T-helper 2 cell (primary cell): ENCODE measurements around the gene SEC11A.

Experiments
- DNase-seq, 5 experiments: peaks; one replicate each; pipeline versions ENCODE4 v3.0.0 to v3.0.0-alpha.2; 2012 to 2022

SEC11A gene

DNA sequence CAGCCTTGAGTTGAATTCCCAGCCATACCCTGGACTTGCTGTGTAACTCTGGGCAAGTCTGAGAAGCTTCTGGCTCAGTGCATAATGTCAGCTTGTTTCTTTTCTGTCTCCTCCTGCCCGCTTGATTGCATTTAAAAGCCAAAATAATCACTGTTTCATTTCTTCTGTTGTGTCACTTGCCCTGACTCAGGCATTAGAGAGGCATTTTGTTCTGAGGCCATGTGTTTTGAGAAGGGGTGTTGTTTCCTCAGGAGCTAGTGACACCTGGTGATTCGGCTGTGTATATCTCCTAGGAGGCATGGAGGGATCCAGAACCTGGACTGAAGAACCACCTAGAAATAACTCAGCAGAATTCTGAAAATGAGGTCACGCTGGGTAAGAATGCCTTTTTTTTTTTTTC is 77.8 kb downstream of the SEC11A start:
- peak in 1 of 5 experiments; percentile 28 for DNase-seq

DNA sequence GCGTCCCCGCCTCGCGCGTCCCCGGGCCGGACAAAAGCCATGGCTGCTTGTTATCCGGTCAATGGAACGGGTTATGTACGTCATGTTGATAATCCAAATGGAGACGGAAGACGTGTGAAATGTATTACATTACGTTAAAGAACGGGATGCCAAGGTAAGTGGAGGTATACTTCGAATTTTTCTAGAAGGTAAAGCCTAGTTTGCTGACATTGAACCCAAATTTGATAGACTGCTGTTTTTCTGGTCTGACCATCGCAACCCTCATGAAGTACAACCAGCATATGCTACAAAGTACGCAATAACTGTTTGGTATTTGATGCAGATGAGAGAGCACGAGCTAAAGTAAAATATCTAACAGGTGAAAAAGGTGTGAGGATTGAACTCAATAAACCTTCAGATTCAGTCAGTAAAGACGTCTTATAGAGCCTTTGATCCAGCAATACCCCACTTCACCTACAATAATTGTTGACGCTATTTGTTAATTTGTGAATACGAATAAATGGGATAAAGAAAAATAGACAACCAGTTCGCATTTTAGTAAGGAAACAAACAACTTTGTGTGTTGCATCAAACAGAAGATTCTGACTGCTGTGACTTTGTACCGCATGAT is 81.6 kb downstream of the SEC11A start:
- no peak for DNase-seq

DNA sequence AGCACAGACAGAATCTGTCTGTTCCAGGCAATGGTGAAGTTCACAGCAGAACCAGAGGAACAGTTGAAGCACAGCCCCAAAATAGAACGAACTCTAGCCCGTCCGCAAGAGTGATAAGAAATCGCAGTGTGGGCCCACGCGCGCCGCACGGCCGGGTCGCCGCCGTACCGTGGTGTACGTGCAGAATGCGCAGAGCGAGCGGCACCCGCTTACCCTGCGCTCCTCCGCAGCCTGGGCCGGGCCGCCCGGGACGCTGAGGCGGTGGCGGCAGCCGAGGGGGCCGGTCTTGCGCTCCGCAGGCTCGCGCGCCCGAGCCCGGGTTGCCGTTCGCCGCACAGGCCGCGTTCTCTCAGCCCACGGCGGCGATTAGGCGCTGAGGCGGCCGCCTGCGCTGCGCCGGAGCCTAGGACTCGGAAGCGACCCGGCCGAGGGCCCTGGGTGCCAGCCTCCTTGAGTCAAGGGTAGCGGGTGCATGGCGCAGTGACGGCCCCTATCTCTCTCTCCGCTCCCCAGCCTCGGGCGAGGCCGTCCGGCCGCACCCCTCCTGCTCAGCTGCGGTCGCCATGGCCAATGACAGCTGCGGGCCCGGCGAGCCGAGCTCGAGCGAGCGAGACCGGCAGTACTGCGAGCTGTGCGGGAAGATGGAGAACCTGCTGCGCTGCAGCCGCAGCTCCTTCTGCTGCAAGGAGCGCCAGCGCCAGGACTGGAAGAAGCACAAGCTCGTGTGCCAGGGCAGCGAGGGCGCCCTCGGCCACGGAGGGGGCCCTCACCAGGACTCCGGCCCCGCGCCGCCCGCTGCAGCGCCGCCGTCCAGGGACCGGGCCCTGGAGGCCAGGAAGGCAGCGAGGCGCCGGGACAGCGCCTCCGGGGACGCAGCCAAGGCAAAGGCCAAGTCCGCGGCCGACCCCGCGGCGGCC is 82.4 kb downstream of the SEC11A start:
- peak; percentile 34 to 78 (median 54) for DNase-seq

DNA sequence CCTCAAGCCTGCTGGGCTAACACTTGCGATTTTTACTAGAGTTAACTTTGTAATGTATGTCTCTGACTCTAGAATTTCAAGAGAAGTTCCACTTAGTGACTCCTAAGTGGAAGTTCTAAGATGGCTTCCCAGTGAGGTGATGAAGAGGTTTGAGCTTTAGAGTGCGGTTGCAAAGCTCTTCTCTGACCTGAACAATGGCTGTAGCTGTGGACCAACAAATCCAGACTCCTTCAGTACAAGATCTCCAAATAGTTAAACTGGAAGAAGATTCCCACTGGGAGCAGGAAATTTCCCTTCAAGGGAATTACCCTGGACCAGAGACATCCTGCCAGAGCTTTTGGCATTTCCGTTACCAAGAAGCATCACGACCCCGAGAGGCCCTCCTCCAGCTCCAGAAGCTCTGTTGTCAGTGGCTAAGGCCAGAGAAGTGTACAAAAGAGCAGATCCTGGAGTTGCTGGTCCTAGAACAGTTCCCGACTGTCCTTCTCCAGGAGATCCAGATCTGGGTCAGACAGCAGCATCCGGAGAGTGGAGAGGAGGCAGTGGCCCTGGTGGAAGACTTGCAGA is 84.2 kb downstream of the SEC11A start:
- peak in 1 of 5 experiments; percentile 27 for DNase-seq

DNA sequence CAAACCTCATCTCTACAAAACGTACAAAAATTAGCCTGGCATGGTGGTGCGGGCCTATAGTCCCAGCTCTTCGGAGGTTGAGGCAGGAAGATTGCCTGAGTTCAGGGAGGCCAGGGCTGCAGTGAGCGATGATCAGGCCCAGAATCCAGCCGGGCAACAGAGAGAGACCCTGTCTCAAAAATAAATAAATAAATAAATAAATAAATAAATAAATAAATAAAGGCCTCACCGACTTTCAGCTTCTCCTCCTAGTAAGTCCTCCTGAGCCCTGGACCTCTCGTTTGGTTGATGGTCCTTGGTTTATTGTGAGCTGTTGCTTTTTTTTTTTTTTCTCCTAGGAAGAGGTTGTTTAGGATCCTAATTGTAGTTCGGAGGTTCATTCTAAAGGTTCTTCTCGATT is 86.9 kb downstream of the SEC11A start:
- no peak for DNase-seq

DNA sequence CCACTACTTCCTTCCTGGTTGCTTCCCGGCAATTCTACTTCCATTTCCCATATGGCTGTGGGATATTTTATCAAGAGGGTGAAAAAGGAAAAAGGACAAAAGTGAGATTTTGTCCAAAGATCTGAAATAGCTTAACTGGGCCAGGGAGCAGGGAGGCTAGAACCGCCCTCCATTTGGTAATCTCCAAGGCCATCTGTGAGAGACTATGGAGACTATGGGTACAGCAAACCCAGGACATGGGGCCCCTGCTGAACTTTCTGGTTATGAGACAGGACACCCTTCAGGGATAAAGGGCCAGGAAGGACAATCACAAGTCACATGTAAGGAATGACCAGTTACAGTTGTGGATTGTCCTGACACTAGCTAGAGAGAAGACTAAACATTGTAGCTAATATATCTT is 90.8 kb downstream of the SEC11A start:
- no peak for DNase-seq

DNA sequence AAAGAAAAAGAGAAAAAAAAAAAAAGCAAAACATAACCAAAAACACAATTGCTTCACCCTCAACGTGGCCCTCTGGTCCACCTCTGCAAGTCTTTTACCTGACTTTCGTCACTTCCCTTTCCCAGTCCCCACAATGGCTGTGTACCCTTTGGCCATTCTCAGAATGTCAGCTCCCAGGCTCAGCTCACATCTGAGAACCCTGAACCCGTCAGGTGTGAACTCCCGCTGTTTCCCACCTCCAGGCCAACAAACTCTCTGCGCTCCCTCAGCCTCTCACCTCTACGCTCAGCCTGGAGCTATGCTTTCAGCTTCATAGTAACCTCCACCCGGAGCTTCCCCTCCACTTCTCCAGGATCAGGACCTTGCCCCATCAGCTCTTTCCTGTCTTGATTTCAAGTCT is 91.6 kb downstream of the SEC11A start:
- no peak for DNase-seq

DNA sequence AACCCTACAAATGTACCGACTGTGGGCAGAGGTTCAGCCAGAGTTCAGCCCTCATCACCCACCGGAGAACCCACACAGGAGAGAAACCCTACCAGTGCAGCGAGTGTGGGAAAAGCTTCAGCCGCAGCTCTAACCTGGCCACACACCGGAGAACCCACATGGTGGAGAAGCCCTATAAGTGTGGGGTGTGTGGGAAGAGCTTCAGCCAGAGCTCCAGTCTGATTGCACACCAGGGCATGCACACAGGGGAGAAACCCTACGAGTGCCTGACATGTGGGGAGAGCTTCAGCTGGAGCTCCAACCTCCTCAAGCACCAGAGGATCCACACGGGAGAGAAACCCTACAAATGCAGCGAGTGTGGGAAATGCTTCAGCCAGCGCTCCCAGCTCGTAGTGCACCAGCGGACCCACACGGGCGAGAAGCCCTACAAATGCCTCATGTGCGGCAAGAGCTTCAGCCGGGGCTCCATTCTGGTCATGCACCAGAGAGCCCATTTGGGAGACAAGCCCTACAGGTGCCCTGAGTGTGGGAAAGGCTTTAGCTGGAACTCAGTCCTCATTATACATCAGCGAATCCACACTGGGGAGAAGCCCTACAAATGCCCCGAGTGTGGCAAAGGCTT is 94.5 kb downstream of the SEC11A start:
- no peak for DNase-seq

DNA sequence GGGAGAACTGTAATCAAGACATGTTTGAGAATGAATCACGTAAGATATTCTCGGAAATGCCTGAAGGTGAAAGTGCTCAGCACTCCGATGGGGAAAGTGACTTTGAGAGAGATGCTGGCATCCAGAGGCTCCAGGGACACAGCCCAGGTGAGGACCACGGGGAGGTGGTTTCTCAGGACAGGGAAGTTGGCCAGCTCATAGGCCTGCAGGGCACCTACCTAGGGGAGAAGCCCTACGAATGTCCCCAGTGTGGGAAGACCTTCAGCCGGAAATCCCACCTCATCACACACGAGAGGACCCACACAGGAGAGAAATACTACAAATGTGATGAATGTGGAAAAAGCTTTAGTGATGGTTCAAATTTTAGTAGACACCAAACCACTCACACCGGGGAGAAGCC is 95.3 kb downstream of the SEC11A start:
- no peak for DNase-seq
